HG02943 (cell line): Measurements from ENCODE around the gene OR1J2.

Source experiments
- ATAC-seq: cut with Tn5 transposase; IDR thresholded peaks from one replicate; pipeline ENCODE4 v1.9.1; 2021; ENCODE audit warnings: mild to moderate bottlenecking, low read depth, moderate library complexity; ENCODE audit not compliant: unreplicated experiment

OR1J2 gene

DNA sequence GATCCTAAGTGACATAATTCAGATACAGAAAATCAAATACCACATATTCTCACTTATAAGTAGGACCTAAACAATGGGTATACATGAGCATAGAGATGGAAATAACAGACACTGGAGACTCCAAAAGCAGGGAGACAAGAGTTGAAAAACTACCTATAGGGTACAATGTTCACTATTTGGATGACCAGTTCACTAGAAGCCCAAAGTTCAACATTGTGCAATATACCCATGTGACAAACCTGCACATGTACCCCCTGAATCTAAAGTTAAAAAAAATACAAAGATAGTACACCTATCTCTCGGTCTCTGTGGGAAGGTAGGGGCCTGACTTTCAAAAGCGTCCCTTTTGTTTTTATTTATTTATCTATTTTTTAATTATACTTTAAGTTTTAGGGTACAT, 28.2 kb downstream of the OR1J2 start:
- no peak for ATAC-seq

DNA sequence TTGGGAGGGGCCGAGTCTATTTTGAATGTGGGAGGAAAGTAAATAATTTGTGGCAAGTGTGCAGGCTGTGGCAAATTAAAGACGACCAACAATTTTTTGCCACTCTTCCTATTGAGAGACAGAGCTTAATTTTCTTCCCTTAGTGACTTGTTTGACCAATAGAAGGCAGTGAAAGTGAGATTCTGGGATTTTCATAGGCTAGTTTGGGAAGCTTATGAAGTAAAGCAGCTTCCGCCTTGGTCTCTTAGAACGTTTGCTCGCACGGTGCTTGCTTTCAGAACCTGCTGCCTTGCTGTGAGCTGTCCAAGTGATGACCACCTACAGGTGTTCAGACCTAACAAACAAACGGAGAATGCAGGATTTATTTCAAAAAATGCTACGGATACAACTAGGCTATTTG, 35.6 kb downstream of the OR1J2 start:
- no peak for ATAC-seq

DNA sequence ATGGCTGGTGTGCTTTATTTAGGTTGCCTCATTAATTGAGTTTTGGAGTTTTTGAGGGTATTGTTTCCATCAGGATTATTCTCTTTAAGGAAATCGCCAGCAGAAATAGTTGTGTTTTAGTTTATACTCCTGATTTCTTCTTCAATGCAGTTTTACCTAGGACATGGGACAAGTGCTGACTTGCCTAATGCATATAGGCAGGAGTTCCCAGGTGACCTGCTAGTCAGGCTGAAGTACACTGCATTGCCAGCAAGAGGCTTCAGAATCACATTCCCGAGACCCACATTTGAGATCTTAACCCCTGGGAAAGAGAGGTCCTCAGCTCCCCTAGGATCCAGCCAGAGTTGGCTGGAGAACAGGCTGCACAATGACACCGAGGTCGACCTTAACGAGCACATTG, 40.8 kb downstream of the OR1J2 start:
- ATAC-seq = no peak

DNA sequence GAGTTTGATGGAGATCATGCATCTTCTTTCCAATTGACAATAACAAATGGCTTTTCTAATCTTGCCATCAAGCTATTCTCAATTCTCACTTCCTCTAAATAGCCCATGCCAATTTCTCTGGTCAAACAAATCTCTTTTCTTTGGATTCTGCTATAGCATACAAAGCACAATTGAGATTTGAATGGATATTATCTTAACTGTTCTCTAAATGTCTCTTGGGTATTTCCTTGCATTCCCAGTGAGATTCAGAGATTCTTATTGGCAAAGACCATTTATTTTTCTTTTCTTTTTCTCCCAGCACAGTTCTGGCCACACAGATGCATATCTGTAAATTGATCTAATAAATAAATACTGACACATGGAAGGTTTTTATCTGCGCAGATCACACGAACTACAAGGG, 42.2 kb downstream of the OR1J2 start, which contains the start of gene OR1N2:
TSS of gene OR1N2 (plus strand) at position 301 of the 400 bp plus-strand sequence. CDS start 100 bp downstream, outside the sequence.
- ATAC-seq = no peak
